Lung (tissue), 12 donors: Measurements from ENCODE around the gene SYMPK. TPM values are rescaled to one million over a fixed set of nuclear protein-coding genes. Genes with fewer than 3 reads are reported as not detected.

Experiments
- ATAC-seq: fragments of 200-7000 bp; cut with Tn5 transposase; one replicate; pipeline ENCODE4 v1.9.1; 2020; ENCODE audit warnings: moderate number of reproducible peaks; ENCODE audit not compliant: insufficient read depth, low FRiP score
- DNase-seq, 3 donors: peaks; one replicate each; pipeline ENCODE4 v3.0.0-alpha.2; 2013 to 2017
- H3K27ac ChIP-seq, 2 donors: one replicate each; pipeline ENCODE4 v1.5.1; 2013; ENCODE audit warnings: mild to moderate bottlenecking in 2 of 2, moderate library complexity in 2 of 2, control low read depth in 1 of 2, inconsistent platforms in 1 of 2, low read depth in 1 of 2, low read length in 1 of 2
- H3K27me3 ChIP-seq, 3 donors: one replicate each; pipeline ENCODE4 v1.5.1; 2013; ENCODE audit warnings: low read length in 2 of 3; ENCODE audit not compliant: control insufficient read depth in 3 of 3, insufficient read depth in 3 of 3
- H3K36me3 ChIP-seq, 4 donors: one replicate each; pipeline ENCODE4 v1.5.1; 2013; ENCODE audit warnings: low read length in 4 of 4, mild to moderate bottlenecking in 1 of 4, moderate library complexity in 1 of 4; ENCODE audit not compliant: control insufficient read depth in 4 of 4, insufficient read depth in 4 of 4
- H3K4me1 ChIP-seq, 5 donors: one replicate each; pipeline ENCODE4 v1.5.1; 2013; ENCODE audit warnings: low read length in 5 of 5, mild to moderate bottlenecking in 2 of 5, moderate library complexity in 1 of 5; ENCODE audit not compliant: control insufficient read depth in 5 of 5, insufficient read depth in 5 of 5
- H3K4me3 ChIP-seq: one replicate; pipeline ENCODE4 v1.5.1; 2013; ENCODE audit warnings: mild to moderate bottlenecking, control low read depth, moderate library complexity
- H3K9ac ChIP-seq, 2 donors: one replicate each; pipeline ENCODE4 v1.5.1; 2013; ENCODE audit warnings: low read length in 2 of 2, control low read depth in 1 of 2; ENCODE audit not compliant: insufficient read depth in 1 of 2
- H3K9me3 ChIP-seq, 4 donors: one replicate each; pipeline ENCODE4 v1.5.1; 2013; ENCODE audit warnings: low read length in 3 of 4, mild to moderate bottlenecking in 1 of 4, moderate library complexity in 1 of 4; ENCODE audit not compliant: control insufficient read depth in 4 of 4, insufficient read depth in 3 of 4
- WGBS, 2 donors: extraction: QIAGEN DNeasy Blood & Tissue Kit; methylation state at CpG; one replicate each; pipeline ENCODE4 v1.1.7; 2013; 5-methylcytosine and 5-hydroxymethylcytosine counted together
- polyA plus RNA-seq, 2 donors: library from polyadenylated mRNA; stranded (reverse); fragments of 200-250 nt; gene quantifications; one replicate each; pipeline ENCODE4 v1.2.1, GENCODE V29; 2013
- total RNA-seq, 2 donors: library from RNA; depleted of rRNA in 1 of 2; stranded (reverse); fragments of >200 nt in 1 of 2; gene quantifications; one replicate each; pipeline ENCODE4 v1.2.1, GENCODE V29; 2014 to 2021
- TF ChIP-seq, protein P1 (sequence below): IDR thresholded peaks from 2 replicates; pipeline ENCODE4 v1.5.1; 2012; ENCODE audit warnings: mild to moderate bottlenecking; ENCODE audit errors: control extremely low read depth, extremely low read depth
- donor health status: control.
- donor health status: control.
- donor health status: Bipolar disorder and iron deficiency.
- donor health status: healthy.
- donor health status: DM: yes; HTN: yes; CAD: no.

SYMPK gene
- total and polyA plus RNA-seq, 4 donors: 40.3 to 125 (median 64.8) TPM

GRCh38 chr19:45884682-45885555 lies 22.0 kb upstream of the SYMPK start:
- DNase-seq (no peak), ATAC-seq (no peak)
- H3K4me3 ChIP-seq: peak overlapping the region; percentile 84
- H3K9ac ChIP-seq: no peak overlapping the region
- WGBS, 2 donors: 63 to 72% methylated on average over 68 to 72 of the region's 72 CpGs
- H3K27ac ChIP-seq: peak overlapping the region; percentile 78 to 81
- TF ChIP-seq, protein P1, sequence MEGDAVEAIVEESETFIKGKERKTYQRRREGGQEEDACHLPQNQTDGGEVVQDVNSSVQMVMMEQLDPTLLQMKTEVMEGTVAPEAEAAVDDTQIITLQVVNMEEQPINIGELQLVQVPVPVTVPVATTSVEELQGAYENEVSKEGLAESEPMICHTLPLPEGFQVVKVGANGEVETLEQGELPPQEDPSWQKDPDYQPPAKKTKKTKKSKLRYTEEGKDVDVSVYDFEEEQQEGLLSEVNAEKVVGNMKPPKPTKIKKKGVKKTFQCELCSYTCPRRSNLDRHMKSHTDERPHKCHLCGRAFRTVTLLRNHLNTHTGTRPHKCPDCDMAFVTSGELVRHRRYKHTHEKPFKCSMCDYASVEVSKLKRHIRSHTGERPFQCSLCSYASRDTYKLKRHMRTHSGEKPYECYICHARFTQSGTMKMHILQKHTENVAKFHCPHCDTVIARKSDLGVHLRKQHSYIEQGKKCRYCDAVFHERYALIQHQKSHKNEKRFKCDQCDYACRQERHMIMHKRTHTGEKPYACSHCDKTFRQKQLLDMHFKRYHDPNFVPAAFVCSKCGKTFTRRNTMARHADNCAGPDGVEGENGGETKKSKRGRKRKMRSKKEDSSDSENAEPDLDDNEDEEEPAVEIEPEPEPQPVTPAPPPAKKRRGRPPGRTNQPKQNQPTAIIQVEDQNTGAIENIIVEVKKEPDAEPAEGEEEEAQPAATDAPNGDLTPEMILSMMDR: no peak
- no peaks in the 10 kb centered on the region for H3K27me3 ChIP-seq
- peaks cover 2 to 32% (median 12%) of the 10 kb centered on the region in 5 donors for H3K4me1 ChIP-seq
- H3K36me3 ChIP-seq: peaks cover 0 to 10% (median 1%) of the 10 kb centered on the region in 4 donors
- H3K9me3 ChIP-seq: no peaks in the 10 kb centered on the region

DNA sequence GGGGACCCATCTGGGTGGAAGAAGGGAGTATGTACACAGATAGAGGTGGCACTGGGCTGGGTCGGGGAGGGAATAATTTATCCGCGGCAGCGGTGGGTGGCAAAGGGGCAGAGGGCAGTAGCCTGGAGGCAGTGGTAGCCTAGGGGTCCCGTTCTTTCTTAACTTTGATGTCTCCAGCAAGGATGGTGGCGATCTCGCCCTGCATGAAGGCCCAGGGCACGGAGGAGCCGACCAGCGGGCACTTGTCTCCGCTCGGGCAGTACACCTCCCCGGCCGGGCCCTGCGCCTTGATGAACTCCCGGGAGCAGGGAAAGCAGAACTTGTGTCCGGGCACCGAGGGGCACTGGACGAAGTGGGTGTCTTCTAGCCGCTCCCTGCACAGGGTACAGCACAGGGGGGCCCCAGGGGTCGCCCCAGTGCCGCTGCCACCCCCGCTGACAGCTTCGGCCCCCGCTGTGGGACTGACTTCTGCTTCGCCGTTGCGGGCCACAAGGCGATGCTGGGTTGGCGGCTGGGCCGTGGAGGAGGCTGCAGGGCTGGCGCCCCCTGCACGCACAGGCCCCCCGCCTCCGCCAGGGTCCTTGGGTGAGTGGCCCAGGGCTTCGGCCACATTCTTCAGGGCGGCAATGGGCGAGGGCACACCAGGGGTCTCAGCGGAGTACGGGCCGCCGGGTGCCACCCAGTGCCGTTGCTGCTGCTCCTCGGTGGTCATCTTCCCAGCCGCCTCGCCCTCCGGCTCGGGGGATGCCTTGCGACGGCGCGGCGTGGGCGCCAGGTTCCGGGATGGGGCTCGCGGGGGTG lies 21.1 kb upstream of the SYMPK start:
- Histone ChIP-seq H3K36me3 (peaks cover 0 to 10% (median 1%) of the 10 kb centered on the region in 4 donors), H3K9ac (no peak overlapping the region), H3K27ac (no peak overlapping the region), H3K9me3 (no peaks in the 10 kb centered on the region), H3K4me1 (peaks cover 2 to 32% (median 12%) of the 10 kb centered on the region in 5 donors), H3K27me3 (no peaks in the 10 kb centered on the region), H3K4me3 (no peak overlapping the region)
- 87 to 91% methylated on average over 51 to 57 of the region's 57 CpGs for WGBS, 2 donors
- DNase-seq (no peak), ATAC-seq (no peak)
- TF ChIP-seq, protein P1: no peak

GRCh38 chr19:45883586-45883880 lies 20.6 kb upstream of the SYMPK start:
- no peak overlapping the region for H3K4me3 ChIP-seq
- no peak overlapping the region for H3K9ac ChIP-seq

More at GRCh38 chr19:45883586-45883880, 20.6 kb upstream of the SYMPK start:
- H3K27ac ChIP-seq: no peak overlapping the region
- peaks cover 0 to 10% (median 1%) of the 10 kb centered on the region in 4 donors for H3K36me3 ChIP-seq
- 20 to 22% methylated on average over 4 to 5 of the region's 5 CpGs for WGBS, 2 donors
- TF ChIP-seq, protein P1: no peak
- no peak for DNase-seq
- no peak for ATAC-seq
- no peaks in the 10 kb centered on the region for H3K9me3 ChIP-seq
- peaks cover 2 to 32% (median 16%) of the 10 kb centered on the region in 5 donors for H3K4me1 ChIP-seq
- no peaks in the 10 kb centered on the region for H3K27me3 ChIP-seq
